Lung microvascular endothelial cell (primary cell): ENCODE results near the gene ZCCHC14. TPM values are rescaled to one million over a fixed set of nuclear protein-coding genes. Genes with fewer than 3 reads are reported as not detected.
"Not testable (repeated sequence)": the region's sequence is repeated elsewhere in the genome, so short reads cannot be mapped to it uniquely, and the experiment has no call there.

ENCODE experiments used
- DNase-seq, 2 donors: peaks; one replicate each; pipeline versions ENCODE4 v3.0.0 to v3.0.0-alpha.2; 2010; ENCODE audit warnings: low read depth in 2 of 2
- total RNA-seq: library from RNA; depleted of rRNA; stranded (reverse); fragments of >200 nt; gene quantifications from 2 replicates; pipeline ENCODE4 v1.2.1, GENCODE V29; 2014

Gene ZCCHC14
- total RNA-seq, 1 donor from 2014 or later: 5.8 TPM

DNA sequence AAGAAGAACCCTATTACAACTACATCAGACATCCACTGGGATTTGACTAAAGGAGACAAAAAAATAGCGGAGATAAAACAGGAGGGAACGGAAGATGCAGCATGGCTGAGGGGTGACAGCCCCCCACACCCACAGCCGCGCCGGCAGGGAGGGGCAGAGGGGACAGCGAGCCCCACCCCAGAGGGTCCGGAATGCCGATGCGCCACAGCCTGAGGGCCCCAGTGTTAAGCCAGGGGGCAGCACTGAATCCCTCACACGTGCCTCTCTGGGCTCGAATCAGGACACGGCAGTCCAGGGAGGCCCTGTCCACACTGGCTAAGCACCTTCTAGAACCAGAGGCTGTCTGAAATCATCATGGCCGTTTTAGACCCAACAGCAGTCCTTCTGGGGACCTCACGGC is 81.9 kb downstream of the ZCCHC14 start:
- no peak for DNase-seq

DNA sequence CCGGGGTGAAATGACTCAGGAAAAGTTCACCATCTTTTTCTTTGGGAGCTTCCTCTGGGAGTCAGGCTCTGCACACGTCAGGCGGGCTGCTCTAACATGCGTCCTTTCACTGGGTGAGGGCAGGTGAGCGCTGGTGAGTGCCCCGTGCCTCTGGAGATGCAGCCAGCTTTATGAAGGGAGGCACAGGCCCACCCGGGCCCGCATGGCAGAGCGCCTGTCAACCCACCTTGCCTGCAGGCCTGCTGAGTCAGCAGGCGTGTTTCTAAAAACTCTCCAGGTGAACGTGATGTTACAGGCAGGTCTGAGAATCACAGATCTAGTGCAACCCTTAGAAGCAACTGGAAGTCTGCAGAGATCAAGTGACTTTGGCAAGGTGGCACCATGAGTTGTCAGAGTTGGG is 82.3 kb downstream of the ZCCHC14 start:
- no peak for DNase-seq

DNA sequence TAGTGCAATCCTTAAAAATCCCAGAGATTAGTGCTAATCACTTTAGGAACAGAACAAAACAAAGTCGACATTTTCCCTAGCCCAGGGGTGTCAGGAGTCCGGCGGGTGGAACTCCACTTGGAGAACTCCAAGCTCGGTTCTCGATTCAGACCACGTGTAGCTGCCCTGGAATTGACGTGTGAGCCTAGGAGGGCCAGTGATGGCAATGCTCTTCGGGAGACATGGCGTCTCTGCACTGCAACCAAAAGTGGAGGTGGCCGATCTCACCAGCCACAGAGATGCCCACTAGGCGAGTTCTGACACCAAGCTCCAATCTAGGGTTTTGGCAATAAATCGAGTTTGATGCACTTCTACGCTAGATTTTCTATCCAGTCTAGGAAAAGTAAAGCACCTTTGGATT is 83.0 kb downstream of the ZCCHC14 start:
- no peak for DNase-seq

DNA sequence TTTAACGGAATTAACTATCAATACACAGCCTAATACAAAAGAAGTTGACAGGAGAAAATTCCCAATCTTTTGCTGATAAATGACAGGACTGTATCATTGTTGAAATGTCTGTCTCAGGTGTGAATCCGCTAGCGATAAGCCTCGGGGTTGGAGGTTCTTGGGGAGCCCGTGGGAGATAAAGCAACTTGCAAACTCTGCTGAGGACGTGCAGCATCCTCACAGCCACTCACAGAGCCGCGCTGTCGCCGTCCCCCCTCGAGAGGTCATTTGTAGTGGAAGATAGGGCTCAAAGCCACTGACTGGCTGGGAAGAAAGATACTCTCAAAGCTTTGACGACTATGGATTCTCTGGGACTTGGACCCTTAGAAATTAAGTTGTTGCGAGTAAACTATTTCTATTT is 83.7 kb downstream of the ZCCHC14 start:
- DNase-seq: no peak

DNA sequence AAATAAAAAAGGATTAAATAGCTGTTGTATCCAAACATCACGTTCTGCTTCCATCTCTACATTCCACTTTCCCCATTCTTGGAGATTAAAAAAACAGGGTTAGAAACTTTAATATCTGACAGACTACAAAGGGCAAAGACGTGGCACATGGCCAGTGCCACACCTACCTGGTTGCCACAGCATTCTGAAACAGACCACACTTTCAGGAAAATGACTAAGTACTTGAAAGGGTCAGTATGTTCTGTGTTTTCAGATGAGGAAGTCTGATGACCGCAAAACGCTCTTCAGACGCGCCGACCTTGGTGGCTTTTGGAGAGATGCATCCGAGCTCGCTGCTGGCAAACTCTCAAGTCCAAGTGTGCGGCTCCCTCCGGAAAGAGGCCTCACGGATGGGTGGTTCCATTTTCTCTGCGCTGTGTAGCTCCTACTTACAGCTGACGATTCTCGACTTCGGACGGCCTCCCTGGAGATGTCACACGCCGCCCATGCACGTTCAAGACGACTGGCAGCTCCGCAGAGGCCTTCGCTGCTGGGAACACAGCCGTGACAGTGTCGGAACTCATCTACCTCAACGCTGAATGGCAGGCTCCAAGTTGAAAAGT is 85.2 kb downstream of the ZCCHC14 start:
- peak; percentile 77 to 98 for DNase-seq

DNA sequence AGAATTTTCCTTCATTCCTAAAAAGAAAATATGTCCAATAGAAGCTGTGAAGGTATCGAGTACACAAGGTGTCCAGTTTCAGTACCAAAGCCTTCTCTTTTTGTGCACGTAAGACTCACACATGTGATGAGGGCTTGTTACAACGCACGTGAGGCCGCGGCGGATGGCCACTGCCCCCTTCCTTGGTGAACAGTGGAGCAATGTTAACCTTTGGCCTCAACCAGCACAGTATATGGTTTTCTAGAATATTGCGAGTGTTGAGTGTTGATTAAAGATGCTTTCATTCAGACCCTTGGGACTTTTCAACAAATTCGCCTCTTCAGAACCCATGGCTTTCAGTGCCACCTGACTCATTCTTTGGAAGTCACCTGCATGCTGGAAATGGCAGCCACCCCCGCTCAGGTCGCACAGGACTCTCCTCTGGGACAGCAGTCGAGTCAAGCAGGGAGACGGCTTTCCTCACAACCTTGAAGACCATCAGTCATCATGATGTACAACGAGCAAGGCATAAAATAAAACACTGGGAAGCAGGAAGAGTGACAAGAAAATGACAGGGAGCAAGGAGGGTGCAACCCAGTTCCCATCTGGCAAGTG is 86.2 kb downstream of the ZCCHC14 start:
- no peak for DNase-seq

DNA sequence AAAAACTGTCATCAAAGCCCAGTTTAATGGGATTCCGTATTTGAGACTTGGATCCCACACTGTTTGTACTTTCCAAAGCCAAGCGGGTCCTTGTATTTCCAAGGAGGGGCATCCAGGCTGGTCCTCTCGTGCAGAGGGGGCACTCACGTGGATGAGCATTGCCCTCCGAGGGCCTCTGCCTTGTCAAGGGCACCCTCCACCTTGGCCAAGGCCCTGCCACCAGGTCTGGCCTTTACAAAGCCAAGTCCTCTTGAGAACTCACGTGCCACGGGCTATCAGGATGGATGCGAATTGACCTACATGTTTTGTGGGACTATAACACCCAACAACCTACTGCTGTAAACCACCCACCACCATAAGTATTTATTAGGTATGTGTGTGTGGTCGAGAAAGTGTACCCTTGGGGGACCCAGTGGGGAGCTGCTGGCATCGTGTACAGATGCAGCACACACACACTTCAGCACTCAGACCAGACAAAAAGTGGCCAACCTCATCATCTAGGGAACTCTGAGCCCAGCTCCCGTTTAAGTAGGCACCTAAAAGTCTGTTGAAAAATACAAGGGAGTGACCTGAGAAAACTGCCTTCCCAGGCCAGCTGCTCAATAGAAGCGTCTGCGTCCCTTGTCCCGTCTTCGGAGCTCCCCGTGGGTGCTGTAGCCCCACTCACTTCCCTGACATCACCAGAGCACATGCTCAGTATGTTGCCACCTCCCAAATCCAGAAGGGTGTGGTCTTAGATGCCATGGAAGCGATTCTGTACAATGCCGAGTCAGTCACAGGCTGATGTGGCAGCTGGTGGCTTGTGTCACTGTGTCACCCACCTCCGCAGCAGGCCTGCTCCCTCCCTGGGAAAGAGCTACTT is 87.8 kb downstream of the ZCCHC14 start:
- no peak for DNase-seq

DNA sequence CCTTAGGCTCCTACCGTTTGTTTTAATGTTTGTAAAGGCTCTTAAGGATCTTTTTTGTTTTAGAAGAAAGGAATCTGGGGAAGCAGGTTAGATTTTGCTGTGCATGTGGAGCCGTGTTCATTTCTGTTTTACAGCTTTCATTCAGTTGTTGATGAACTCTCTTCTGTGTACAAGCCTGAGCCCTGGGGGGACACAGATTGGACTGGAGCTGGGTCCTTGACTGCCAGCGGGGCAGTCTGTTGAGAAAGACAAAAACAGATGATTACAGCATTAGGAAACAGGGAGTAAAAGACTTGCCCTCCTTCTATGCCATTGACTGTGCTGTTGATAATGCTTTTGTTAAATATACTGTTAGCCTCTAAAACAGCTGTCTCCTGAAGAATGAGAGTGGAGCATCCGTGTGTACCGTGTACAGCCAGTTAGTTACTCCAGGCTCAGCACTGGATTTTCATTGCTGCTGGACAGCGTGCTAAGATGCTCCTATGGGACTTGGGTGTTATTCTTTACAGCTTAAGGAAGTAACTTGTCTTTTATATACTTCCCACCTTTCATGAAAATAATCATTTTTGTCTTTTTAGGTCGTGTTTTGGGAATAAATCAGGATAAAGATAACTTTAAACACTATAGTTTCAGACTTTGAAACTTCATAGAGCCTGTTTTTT is 97.5 kb downstream of the ZCCHC14 start:
- DNase-seq: no peak

DNA sequence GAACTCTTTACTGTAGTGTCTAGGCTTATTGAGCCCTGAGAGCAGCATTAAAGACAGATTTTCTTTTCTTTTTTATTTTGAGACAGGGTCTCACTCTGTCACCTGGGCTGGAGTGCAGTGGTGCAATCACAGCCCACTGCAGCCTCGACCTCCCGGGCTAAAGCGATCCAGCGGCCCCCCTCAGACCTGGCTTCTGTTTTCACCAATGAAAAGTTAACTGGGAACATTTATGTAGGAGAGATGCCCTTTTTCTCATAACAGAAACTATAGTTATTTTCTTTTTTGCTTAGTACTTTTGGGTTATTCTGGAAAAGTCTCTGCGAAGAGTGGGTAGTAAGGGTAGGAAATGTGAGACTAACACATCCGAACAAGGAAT is 99.2 kb downstream of the ZCCHC14 start:
- no peak for DNase-seq

DNA sequence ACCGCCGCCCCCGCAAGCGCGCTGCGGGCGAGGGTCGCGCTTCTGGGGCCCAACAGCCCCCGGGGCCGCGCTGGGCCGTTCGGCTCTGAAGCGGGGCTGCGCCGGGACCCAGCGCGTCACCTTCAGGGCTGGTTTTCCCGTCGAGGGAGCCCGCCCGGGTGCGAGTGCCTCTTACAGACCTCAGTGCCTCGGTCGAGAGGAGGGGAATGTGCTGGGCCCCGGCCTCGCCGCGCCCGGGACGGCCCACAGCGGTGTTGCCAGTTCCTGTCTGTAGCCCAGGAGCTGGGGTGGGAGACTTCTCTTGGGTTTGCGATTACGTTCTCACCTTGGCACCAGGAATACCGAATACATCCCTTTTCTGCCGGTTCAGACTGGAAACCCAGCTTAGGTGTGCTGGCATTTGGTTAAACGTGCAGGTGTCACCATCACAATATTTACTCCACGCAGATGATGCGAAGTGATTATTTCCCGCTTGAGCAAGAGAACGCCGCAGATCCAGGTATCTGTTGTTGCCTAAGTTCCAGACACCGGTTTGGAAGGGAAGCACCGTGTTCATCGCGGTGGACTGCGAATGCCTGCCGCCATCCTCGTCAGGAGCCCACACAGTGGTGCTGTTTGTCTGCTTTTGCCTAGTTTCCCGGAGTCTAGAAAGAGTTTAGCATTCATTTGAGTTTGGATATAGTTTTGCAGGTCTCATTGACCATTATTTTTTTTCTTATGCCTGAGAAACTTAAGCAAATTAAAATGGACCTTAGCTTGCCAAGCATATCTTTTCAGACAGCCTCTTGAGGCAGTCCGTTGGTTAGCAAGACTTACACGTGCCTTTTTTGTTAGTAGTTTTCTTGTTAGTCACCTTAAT is 99.8 kb downstream of the ZCCHC14 start:
- peak; percentile 51 to 71 for DNase-seq

DNA sequence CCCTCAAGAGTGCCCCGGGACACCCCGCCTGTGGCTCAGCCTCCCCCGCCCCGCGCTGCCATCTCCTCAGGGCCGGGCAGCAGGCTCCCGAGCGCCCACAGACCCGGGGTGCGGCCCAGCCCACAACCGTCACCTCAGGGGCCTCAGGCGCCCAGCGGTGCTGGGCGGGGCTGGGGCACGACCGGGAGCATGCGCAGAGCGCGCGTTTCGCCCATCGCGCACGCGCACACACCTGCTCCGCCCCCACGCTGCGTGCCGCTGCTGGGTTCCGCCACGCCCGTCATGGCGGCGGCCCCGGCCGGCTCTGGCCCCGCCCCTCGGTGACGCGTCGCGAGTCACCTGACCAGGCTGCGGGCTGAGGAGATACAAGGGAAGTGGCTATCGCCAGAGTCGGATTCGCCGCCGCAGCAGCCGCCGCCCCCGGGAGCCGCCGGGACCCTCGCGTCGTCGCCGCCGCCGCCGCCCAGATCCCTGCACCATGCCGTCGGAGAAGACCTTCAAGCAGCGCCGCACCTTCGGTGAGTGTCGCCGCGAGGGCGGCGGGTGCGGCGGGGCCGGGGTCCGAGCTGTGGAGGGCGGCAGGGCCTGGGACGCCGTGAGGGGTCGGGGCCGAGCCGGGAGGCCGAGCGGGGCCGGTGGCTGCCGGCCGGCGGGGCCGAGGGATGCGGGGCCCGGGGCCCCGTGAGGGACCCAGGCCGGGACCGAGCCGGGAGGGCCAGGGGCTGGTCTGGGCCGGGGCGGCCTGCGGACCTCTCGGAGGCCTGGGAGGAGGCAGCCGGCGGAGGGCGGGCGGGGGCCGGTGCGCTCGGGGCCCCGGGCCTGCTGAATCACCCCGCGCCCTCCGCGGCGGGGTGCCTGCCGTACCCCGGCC is 100.6 kb downstream of the ZCCHC14 start, which contains the start of gene MAP1LC3B:
MAP1LC3B (plus strand) TSS at position 387 of the 871 bp plus-strand sequence; CDS start at position 479, 92 bp downstream.
- peak; percentile 98 to 99 for DNase-seq

DNA sequence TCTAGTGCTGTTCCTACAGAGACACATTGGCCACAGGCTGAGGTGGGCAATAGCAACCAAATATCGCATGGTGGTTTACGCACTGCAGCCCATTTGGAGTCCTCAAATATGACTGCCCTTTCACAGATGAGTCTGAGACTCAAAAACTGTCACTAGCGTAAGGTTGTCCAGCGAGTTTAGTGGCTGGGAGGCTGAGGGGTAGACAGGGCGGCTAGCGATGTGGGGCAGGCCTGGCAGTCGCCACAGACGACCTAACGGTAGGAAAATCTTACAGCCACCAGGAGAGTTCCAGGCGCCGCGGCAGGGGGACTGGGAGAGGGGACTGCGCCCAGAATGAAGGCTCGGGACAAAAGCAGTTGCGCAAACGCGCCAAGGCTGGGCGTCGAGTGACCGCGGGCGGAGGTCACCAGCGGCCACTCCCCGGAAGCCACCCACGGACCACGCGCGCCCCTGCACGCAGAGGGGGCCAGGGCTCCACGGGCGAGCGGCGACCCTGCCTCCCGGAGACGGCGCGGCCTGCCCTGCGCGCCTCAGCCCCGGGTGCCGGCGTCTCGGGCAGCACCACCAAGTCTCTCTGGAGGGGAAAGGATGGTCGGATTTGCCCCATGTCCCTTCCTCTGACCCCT is 101.4 kb downstream of the ZCCHC14 start:
- DNase-seq: peak in 1 of 2 donors; percentile 60

DNA sequence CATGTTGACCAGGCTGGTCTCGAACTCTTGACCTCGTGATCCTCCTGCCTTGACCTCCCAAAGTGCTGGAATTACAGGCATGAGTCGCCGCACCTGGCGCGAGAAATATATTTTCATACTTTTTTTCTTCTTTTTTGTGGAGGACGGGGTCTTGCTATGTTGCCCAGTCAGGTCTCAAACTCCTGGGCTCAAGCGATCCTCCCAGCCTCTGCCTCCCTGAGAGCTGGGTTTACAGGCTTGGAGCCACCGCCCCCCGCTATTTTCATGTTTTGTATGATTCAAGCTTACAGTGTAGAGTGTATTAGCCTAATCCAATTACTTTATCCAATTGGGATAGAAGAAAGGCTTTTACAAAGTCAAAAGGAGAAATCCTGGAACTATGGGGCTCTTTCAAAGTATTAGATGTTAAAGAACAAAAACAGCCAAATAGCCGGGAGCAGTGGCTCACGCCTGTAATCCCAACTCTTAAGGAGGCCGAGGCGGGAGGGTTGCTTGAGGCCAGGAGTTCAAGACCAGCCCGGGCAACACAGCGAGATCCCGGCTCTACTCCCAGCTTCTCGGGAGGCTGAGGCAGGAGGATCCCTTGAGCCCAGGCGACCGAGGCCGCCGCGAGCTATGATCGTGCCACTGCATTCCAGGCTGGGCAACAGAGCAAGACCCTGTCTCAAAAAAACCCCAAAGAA is 102.0 kb downstream of the ZCCHC14 start:
- DNase-seq: no peak

DNA sequence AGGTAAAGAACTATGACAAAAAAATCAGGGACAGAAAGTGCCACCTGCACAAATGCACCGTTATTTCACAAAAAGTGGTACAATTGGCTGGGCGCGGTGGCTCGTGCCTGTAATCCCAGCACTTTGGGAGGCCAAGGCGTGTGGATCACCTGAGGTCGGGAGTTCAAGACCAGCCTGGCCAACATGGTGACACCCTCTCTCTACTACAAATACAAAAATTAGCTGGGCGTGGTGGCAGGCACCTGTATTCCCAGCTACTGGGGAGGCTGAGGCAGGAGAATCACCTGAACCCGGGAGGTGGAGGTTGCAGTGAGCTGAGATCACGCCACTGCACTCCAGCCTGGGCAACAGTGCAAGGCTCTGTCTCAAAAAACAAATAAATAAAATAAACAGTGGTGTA is 102.9 kb downstream of the ZCCHC14 start:
- DNase-seq: not testable (repeated sequence)

DNA sequence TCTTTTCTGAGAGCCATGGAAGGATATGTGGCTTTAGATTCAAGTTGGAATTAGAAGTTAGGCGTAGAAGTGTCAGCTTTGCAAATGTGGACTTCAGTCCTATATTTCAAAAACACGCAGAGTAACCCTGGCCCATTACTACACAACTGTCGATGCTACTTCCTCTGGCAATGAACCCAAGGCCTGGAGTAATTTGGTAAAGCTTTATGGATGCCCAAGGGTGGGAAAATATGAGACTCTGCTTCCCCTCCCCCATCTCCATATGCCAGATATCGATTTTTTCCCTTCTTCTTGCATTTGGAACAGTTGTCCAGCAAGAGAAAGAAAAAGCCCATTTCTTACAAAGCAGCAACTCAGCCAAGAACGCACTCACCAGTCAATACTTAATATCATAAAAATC is 103.6 kb downstream of the ZCCHC14 start:
- DNase-seq: no peak

DNA sequence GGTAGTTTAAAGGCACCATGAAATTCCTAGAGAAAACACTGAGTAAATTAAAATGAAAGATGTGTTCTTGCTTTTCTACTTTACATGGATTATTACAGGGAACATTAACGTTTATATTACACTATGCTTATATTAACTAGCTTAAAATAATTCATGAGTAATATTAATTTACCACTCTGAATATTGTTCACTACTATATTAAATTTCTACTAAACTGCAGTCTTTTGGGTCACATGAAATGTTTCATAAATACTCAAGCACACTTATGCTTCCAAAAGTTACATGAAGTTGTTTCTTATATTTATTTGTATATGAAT is 104.0 kb downstream of the ZCCHC14 start:
- no peak for DNase-seq

DNA sequence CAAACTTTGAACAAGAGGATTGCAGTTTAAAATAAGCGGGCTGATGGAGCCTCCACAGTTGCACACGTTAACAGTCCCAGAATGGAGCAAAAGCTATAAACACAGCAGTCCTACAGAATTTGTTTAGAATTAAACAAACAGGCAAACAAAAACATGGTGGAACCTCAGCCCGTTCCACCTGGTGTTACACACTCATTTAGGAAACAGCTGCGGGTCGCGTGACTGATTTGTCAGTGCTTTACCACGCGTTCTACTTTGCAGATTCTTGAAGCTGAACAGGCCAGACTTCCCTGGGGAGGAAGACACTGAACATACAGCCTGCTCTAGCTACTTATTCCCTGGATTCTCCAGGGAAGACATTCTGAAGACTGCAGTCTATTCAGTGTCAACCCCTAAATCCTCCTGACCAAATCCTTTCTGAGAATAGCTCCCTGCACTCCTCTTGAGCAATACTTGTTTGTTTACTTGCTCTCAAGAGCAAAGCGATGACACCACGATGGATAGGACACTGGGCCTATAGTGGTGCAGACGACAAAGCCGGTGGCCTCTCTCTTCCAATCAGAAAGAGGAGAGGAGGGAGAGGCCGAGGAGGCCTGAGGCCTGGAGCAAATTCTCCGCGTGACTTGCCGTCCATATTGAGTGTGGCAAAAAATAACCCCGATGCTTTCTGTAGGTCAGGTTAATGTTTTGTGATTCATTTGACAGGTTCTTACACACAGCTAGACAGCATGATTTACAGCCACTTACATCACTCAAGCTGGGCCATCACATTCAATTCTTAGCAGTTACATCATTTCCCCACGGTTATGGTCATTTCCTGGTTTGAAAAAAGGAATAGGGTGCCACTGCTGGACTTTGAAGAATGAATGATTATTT is 104.6 kb downstream of the ZCCHC14 start:
- DNase-seq: peak; percentile 98 to 99

DNA sequence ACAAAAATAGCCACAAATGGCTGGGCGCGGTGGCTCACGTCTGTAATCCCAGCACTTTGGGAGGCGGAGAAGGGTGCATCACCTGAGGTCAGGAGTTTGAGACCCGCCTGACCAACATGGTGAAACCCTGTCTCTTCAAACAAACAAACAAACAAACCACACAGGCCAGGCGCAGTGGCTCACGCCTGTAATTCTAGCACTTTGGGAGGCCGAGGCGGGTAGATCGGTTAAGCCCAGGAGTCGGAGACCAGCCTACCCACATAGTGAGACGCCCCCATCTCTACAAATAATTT is 108.0 kb downstream of the ZCCHC14 start:
- not testable (repeated sequence) for DNase-seq
